ENCODE results near the gene VPS26C. TPM values are rescaled to one million over a fixed set of nuclear protein-coding genes. Genes with fewer than 3 reads are reported as not detected.

VPS26C gene
- total RNA-seq, 1 experiment from 2014 or later = 42.1 TPM

DNA sequence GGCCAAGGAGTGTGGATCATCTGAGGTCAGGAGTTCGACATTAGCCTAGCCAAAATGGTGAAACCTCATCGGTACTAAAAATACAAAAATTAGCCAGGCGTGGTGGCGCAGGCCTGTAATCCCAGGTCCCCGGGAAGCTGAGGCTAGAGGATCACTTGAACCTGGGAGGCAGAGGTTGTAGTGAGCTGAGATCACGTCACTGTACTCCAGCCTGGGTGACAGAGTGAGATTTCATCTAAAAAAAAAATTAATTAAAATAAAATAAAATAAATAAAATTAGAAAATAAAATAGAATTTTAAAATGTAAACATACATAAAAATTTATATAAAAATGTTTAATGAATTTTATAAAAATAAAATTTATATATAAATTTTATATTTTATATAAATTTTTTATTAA, 5.8 kb upstream of the VPS26C start (continued):
- no peak for TF ChIP-seq POLR2AphosphoS5 (IDR thresholded peaks at IDR 0.05; ENCODE audit: low read depth, low read length)
- no peak for TF ChIP-seq CBX3 (IDR thresholded peaks at IDR 0.05; ENCODE audit: low read depth)
- TF ChIP-seq, protein P1, sequence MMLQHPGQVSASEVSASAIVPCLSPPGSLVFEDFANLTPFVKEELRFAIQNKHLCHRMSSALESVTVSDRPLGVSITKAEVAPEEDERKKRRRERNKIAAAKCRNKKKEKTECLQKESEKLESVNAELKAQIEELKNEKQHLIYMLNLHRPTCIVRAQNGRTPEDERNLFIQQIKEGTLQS (IDR thresholded peaks at IDR 0.05) = no peak
- no peak for TF ChIP-seq POLR2A (IDR thresholded peaks at IDR 0.05; ENCODE audit: borderline replicate concordance, extremely low read depth, insufficient read depth, insufficient read length)
- TF ChIP-seq, protein P2, sequence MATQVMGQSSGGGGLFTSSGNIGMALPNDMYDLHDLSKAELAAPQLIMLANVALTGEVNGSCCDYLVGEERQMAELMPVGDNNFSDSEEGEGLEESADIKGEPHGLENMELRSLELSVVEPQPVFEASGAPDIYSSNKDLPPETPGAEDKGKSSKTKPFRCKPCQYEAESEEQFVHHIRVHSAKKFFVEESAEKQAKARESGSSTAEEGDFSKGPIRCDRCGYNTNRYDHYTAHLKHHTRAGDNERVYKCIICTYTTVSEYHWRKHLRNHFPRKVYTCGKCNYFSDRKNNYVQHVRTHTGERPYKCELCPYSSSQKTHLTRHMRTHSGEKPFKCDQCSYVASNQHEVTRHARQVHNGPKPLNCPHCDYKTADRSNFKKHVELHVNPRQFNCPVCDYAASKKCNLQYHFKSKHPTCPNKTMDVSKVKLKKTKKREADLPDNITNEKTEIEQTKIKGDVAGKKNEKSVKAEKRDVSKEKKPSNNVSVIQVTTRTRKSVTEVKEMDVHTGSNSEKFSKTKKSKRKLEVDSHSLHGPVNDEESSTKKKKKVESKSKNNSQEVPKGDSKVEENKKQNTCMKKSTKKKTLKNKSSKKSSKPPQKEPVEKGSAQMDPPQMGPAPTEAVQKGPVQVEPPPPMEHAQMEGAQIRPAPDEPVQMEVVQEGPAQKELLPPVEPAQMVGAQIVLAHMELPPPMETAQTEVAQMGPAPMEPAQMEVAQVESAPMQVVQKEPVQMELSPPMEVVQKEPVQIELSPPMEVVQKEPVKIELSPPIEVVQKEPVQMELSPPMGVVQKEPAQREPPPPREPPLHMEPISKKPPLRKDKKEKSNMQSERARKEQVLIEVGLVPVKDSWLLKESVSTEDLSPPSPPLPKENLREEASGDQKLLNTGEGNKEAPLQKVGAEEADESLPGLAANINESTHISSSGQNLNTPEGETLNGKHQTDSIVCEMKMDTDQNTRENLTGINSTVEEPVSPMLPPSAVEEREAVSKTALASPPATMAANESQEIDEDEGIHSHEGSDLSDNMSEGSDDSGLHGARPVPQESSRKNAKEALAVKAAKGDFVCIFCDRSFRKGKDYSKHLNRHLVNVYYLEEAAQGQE (IDR thresholded peaks at IDR 0.05; ENCODE audit: low read depth) = no peak
- TF ChIP-seq EGR1 (IDR thresholded peaks at IDR 0.05; ENCODE audit: low read depth) = no peak
- no peak for TF ChIP-seq TCF7L2 (IDR thresholded peaks at IDR 0.05; ENCODE audit: borderline replicate concordance, extremely low read depth, insufficient read depth, insufficient read length)
- no peak for TF ChIP-seq JUND (IDR thresholded peaks at IDR 0.05)
- no peak for TF ChIP-seq SIN3A (IDR thresholded peaks at IDR 0.05; ENCODE audit: low read depth)

DNA sequence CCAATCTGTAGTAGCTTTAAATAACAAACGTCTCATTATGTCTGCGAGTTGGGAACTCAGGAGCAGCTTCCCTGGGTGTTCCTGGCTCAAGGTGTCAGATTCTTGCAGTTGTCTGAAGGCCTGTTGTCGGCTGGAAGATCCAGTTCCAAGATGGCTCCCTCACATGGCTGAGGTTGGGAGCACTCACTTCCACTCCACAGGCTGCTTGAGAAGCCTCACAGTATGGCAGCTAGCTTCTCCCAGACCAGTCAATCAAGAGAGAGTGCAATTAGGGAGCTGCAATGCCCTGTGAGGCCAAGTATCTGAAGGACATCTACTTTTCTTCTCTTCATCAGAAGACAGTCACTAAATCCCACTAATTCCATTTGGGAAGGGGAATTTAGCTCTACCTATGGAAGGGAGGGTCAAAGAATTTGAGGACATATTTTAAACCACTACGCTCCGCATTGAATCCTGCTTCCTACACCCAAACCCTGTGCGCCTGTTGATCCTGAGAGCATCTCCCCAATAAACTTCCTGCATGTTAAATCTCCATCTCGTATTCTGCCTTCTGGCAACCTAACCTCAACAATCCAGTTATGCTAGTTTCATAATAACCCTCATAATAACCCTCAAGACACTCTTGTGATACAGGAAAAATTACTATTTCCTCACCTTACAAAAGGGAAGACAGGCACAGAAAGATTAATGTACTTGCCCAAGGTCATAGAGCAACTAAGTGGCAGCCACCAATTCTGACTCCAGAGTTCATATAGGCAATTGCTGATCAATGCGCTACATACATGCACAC, 3.6 kb upstream of the VPS26C start:
- Histone ChIP-seq H3K9me2 (ENCODE audit: insufficient read depth) (no peaks in the 10 kb centered on the region), H3K4me2 (ENCODE audit: low read length) (no peak overlapping the region), H3K4me3 (replicated peaks in 1 of 2; ENCODE audit: low read depth in 1 of 2, low read length in 2 of 2) (no peak overlapping the region), H3K9ac (ENCODE audit: low read length) (no peak overlapping the region), H3K4me1 (ENCODE audit: control insufficient read depth in 1 of 2, insufficient read depth in 2 of 2, low read length in 2 of 2) (peaks cover 0 to 14% of the 10 kb centered on the region in 2 experiments; a peak in 3 of 4 replicates), H4K20me1 (ENCODE audit: insufficient read depth) (no peaks in the 10 kb centered on the region), H3K36me3 (ENCODE audit: control insufficient read depth in 1 of 2, insufficient read depth in 2 of 2, low read length in 2 of 2) (no peaks in the 10 kb centered on the region), H3K79me2 (ENCODE audit: insufficient read depth, low read length) (peaks cover 14% of the 10 kb centered on the region), H3K9me3 (ENCODE audit: control insufficient read depth in 1 of 2, insufficient read depth in 1 of 2, low read depth in 1 of 2, low read length in 2 of 2) (no peaks in the 10 kb centered on the region), H3K27ac (ENCODE audit: low read depth, low read length) (no peak overlapping the region), H3K27me3 (ENCODE audit: insufficient read depth, low read length) (no peaks in the 10 kb centered on the region), H2AFZ (ENCODE audit: low read depth, low read length, poor library complexity, severe bottlenecking) (no peak overlapping the region)
- ChIA-PET POLR2A (no interaction called here), CTCF (no interaction called here), RAD21 (ENCODE audit: low non-redundant PET in 1 of 2, low total read pairs in 2 of 2, uncharacterized antibody in 2 of 2, unreplicated experiment in 2 of 2) (no interaction called here)
- intact Hi-C loops (cut with micrococcal nuclease) = no loop called here
- no TSS peak for BruUV-seq (replicated peaks)
- DNase-seq (ENCODE audit: low read depth, low spot score) (no peak), ATAC-seq (no peak)
- TF ChIP-seq, protein P2 (IDR thresholded peaks at IDR 0.05; ENCODE audit: low read depth) = no peak
- no peak for TF ChIP-seq YY1 (IDR thresholded peaks at IDR 0.05; ENCODE audit: extremely low read depth, insufficient replicate concordance, low read depth, low read length)
- TF ChIP-seq EZH2phosphoT487 (IDR thresholded peaks at IDR 0.05; ENCODE audit: borderline replicate concordance) = no peak
- TF ChIP-seq, protein P3, sequence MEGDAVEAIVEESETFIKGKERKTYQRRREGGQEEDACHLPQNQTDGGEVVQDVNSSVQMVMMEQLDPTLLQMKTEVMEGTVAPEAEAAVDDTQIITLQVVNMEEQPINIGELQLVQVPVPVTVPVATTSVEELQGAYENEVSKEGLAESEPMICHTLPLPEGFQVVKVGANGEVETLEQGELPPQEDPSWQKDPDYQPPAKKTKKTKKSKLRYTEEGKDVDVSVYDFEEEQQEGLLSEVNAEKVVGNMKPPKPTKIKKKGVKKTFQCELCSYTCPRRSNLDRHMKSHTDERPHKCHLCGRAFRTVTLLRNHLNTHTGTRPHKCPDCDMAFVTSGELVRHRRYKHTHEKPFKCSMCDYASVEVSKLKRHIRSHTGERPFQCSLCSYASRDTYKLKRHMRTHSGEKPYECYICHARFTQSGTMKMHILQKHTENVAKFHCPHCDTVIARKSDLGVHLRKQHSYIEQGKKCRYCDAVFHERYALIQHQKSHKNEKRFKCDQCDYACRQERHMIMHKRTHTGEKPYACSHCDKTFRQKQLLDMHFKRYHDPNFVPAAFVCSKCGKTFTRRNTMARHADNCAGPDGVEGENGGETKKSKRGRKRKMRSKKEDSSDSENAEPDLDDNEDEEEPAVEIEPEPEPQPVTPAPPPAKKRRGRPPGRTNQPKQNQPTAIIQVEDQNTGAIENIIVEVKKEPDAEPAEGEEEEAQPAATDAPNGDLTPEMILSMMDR (IDR thresholded peaks at IDR 0.05 in 2 of 3, conservative IDR thresholded peaks at IDR 0.05 in 1 of 3; ENCODE audit: borderline replicate concordance in 1 of 3, insufficient read depth in 1 of 3, low read depth in 2 of 3, low read length in 2 of 3) = no peak
- TF ChIP-seq ZFX (IDR thresholded peaks at IDR 0.05) = no peak
- TF ChIP-seq CEBPB (IDR thresholded peaks at IDR 0.05; ENCODE audit: low read depth) = no peak
